NB4 (cell line): ENCODE results near the gene HKDC1.

Experiments used
- CTCF ChIP-seq: IDR thresholded peaks from one replicate; pipeline ENCODE4 v1.5.1; 2012; ENCODE audit warnings: low read depth, low read length
- MAX ChIP-seq: IDR thresholded peaks from 2 replicates; pipeline ENCODE4 v1.6.1; 2011; ENCODE audit warnings: low read depth, low read length
- POLR2A ChIP-seq: IDR thresholded peaks from 2 replicates; pipeline ENCODE4 v1.6.1; 2011; ENCODE audit warnings: mild to moderate bottlenecking; ENCODE audit not compliant: insufficient read length; ENCODE audit errors: extremely low read depth

GRCh38 chr10:69234447-69234846 is 14.3 kb downstream of the HKDC1 start:
- TF ChIP-seq CTCF (no peak), MAX (no peak), POLR2A (no peak)
